ENCODE data around the gene LY6G5C. TPM values are rescaled to one million over a fixed set of nuclear protein-coding genes. Genes with fewer than 3 reads are reported as not detected.

Gene LY6G5C, protein sequence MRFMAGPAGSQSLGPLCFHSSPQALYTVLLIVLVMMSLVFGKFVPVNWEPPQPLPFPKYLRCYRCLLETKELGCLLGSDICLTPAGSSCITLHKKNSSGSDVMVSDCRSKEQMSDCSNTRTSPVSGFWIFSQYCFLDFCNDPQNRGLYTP
- total RNA-seq: 0.26 and 0.65 TPM in 2 replicates

GRCh38 chr6:31680226-31681134 lies at the start of gene LY6G5C:
LY6G5C (minus strand) TSS chr6:31681067; CDS start chr6:31680373, 694 bp downstream.

DNA sequence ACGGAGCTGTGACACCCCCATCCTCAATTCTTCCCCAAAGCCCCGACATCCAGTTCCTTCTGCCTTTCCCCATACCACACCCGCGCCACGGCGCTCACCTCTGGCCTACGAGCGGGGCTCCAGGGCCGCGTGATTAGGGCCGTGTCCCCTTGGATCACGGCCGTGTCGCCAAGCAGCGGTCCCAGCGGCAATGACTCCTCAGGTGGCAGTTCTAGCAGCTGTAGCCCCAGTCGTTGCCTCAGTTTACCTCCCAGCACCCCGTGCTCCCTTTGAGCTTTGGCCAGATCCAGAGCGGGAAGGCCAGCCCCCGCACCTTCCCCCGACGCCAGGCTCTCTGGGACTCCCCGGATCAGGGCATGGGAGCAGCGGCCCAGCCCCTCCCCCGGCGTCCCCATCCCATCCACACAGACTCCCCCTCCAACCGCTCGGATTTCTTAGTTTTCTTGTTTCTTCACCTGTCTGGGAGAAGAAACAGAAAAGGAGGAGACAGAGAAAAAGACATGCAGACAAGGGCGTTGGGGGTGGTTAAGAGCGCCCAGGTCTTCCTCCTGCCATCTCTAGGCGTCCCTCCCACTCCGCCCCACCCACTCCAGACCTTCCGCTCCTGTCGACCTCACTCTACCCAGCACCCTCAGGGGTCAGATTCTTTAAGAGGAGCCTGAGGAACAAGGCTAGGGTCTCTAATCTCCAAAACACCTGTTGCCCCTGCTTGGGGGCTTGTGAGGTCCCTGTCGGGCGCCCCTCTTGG lies 48.1 kb upstream of the LY6G5C start, which contains the start of gene DDAH2:
Gene DDAH2, minus strand, starts transcription at position 533 of the 748 bp plus-strand sequence. Its CDS starts 138 bp downstream, at position 395.

GRCh38 chr6:31723245-31723979 lies 42.5 kb upstream of the LY6G5C start, which contains the start of gene MPIG6B:
MPIG6B (plus strand) TSS chr6:31723373; CDS start chr6:31723384, 11 bp downstream.

DNA sequence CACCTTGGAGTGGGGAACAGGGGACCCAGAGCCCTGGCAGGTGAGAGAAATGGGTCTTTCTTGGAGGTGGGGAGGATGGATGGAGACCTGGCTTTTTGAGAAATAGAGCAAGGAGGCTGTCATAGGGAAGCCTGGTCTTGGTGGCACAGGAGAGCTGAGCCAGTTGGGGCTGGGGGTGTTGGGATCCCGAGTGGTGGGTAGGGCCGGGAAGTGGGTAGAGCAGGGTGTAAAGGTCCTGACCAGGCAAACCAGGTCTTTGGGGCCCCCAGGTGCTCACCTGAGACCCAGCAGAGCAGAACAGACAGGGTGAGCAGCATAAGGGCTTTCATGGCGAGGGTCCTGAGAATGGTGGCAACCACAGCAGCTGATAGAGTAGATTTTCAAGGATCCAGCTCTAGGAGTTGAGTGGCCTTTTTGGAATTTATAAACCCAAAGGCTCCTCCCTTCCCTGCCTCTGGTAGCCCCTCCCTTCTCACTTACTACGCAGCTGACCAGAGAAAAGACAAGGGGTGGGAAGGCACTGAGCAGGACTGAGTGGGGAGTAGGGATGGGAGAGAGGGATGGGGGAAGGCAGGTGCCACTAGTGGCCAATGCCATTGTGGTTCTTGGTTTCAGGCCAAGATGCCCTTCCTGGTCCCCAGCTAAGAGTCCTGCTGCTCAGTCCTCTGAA lies 40.6 kb upstream of the LY6G5C start, which contains the start of gene LY6G6C:
Gene LY6G6C, minus strand, starts transcription at position 396 of the 670 bp plus-strand sequence. Its CDS starts 67 bp downstream, at position 329.

GRCh38 chr6:31715022-31715958 lies 34.4 kb upstream of the LY6G5C start, which contains the start of gene LY6G6D:
LY6G6D (plus strand) TSS chr6:31715348; CDS start chr6:31715356, 8 bp downstream.

DNA sequence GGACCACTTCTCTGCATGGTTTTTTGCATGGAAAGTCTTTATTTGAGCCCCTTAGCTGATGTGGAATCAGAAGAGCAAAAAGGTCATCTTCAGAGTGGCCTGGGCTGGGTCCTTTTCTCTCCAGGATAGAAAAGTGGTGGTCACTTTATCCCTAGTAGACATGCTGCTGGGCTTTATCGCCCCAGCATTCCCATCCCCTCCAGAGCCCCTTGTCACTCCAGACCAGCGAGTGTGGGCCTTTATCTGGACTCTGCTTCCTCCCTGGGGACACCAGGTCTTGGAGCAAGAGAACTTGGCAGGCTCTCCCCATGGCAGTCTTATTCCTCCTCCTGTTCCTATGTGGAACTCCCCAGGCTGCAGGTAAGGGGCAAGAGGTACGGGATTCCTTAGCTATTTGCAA lies 25.7 kb upstream of the LY6G5C start, which contains the start of gene LY6G6F:
Gene LY6G6F, plus strand, starts transcription at position 268 of the 400 bp plus-strand sequence. Its CDS starts 41 bp downstream, at position 309.

DNA sequence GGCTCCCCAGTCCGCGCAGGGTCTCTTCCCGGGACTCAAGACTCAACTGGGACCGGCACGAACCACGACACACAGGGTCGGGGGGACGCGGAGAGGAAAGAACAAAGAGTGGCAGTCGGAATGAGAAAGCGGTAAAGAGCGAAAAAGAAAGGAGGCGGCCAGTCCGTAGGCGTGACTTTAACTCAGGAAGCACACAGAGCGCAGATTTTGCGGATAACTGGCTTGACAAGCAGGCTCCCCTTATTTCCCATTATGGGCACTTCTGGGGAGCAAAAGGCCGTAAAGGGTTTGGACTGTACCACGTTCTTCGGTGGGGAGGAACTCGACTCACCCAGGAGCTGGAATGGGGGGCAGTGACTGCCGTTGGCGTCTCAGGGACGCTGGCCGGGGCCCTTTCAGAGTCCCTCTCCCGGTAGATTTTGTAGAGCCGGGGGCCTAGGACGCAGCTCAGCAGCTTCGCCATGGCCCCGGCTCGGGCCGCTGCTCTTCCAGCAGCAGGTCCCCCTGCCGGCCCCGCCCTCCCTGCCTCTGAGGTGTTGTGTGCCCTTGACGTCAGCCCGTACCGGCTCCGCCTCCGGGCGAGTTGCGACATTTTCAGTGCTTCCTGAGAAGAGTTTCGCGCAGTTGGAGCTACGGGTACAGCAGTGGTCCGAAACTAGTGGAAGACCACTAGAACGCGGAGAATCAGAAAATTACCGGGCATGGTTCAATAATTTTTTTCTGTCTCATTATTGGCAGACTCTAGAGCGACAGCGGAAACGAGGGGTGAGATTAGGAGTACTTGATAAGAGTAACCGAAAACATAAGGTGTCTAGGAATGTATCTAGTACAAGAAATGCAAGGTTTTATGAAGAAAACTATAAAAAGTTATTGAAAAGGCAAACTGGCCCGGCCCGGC lies 22.2 kb upstream of the LY6G5C start, which contains the start of gene ABHD16A:
Gene ABHD16A, minus strand, starts transcription at position 506 of the 898 bp plus-strand sequence. Its CDS starts 43 bp downstream, at position 463.

GRCh38 chr6:31669676-31670075 lies 11.2 kb downstream of the LY6G5C start, which contains the start of gene LY6G5B:
LY6G5B (plus strand) TSS chr6:31669976; CDS start chr6:31670951, 975 bp downstream.

GRCh38 chr6:31665501-31666336 lies 15.1 kb downstream of the LY6G5C start, which contains the start of gene CSNK2B:
CSNK2B (plus strand) TSS chr6:31666080; CDS start chr6:31666832, 752 bp downstream.

GRCh38 chr6:31664790-31665500 lies 15.9 kb downstream of the LY6G5C start, which contains the start of gene GPANK1:
GPANK1 (minus strand) TSS chr6:31664997; CDS start chr6:31664478, 519 bp downstream.

DNA sequence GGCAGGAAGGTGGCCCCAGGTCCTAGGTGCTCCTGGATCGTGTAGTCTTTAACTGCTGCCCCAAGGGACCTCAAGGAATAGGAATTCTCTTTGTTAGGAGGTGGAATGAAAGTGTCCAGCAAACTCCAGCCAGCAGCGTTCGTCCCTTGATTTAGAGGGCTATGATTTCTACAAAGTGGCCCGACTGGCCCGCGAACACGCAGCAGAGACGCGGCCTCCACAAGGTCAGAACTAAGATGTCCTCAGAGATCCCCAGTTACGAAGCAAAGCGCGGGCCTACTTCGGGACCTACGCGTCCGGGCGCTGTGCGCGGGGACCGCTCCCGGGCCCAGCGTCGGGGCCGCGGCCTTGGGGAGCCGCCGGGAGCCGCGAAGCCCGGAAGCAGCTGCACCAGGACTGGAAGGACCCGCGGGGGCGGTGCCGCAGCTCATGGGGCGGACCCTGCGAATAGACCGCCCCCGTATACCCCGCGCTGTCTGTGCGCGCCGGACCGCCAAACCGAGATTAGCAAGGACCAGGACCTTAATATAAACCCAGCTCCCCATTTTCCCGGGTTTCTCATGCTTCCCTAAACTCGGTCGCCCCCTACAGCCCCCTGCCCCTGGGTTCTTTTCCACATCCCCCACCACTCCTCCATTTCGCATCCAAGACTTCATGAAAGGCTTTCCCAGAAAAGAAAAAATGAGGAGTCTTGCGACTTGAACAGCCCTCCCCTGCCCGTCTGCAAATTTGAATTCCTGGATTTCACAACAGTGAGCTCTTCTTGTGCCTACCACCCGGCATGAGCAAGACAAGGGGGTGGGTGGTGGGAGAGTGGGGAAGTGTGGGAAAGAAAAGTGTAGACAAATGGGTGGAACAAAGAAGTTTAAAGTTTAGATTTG lies 20.2 kb downstream of the LY6G5C start, which contains the start of gene C6orf47:
Gene C6orf47, minus strand, starts transcription at position 398 of the 881 bp plus-strand sequence. CDS start 831 bp downstream, outside the sequence.

DNA sequence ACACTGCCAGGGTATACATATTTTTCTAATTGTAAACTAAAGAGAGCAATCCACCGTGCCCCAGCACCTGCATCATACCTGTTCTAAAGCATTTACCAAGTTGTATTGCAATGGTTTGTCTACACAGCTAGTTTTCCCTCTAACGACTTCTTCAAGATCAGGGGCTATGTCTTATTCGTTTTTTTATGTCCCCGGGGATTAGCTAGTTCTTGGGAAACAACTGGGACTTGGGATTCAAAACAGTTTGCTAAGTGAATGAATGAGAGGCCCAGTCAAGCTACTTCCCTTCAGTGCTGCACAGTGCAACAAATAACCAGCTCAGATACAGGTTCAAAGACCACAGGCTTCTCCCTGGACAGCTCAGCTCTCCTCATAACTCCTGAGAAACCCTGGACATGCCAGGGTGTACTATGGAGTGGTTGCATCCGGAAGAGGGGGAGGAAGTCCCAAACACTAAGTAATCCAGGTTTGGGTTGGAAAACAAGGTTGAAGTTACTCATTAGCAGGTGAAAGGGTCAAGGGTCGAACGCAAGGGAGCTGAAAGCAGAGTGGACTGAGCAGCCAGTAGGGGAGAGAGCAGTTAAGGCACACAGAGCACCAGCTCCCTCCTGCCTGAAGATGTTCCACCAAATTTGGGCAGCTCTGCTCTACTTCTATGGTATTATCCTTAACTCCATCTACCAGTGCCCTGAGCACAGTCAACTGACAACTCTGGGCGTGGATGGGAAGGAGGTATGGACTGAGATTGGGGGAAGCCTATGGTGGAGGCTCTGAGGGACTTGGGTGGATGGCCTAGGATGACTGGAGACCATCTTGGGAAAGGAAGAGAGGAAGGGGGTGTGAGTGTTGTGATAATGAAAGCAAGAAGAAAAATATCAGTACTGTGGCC lies 25.3 kb downstream of the LY6G5C start, which contains the start of gene APOM:
Gene APOM, plus strand, starts transcription at position 546 of the 889 bp plus-strand sequence. Its CDS starts 73 bp downstream, at position 619.

